Measurements from ENCODE around the gene HUNK. TPM values are rescaled to one million over a fixed set of nuclear protein-coding genes. Genes with fewer than 3 reads are reported as not detected.

The HUNK gene
- total RNA-seq, 4 donors from 2014 or later, result 0.42 to 3.2 (median 1.0) TPM

- 100% methylated on average over 2 of the region's 7 CpGs for WGBS
- no peak overlapping the region for H3K4me3 ChIP-seq
- H3K4me1 ChIP-seq, result peaks cover 0 to under 1% (median under 1%) of the 10 kb centered on the region in 4 donors
- intact Hi-C loops (cut with DNase I), result no loop called here
- no peak for DNase-seq (ENCODE audit: extremely low spot score)
- no peaks in the 10 kb centered on the region for H3K36me3 ChIP-seq
- no peaks in the 10 kb centered on the region for H3K27me3 ChIP-seq
- no peak overlapping the region for H3K27ac ChIP-seq (replicated peaks in 1 of 4)
- TF ChIP-seq POLR2A (IDR thresholded peaks at IDR 0.05; ENCODE audit: low read depth), result no peak
- no peak for TF ChIP-seq EP300 (IDR thresholded peaks at IDR 0.05)
- TF ChIP-seq, protein P1, sequence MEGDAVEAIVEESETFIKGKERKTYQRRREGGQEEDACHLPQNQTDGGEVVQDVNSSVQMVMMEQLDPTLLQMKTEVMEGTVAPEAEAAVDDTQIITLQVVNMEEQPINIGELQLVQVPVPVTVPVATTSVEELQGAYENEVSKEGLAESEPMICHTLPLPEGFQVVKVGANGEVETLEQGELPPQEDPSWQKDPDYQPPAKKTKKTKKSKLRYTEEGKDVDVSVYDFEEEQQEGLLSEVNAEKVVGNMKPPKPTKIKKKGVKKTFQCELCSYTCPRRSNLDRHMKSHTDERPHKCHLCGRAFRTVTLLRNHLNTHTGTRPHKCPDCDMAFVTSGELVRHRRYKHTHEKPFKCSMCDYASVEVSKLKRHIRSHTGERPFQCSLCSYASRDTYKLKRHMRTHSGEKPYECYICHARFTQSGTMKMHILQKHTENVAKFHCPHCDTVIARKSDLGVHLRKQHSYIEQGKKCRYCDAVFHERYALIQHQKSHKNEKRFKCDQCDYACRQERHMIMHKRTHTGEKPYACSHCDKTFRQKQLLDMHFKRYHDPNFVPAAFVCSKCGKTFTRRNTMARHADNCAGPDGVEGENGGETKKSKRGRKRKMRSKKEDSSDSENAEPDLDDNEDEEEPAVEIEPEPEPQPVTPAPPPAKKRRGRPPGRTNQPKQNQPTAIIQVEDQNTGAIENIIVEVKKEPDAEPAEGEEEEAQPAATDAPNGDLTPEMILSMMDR (IDR thresholded peaks at IDR 0.05), result no peak
- TF ChIP-seq POLR2AphosphoS5 (IDR thresholded peaks at IDR 0.05), result no peak
- no peaks in the 10 kb centered on the region for H3K9me3 ChIP-seq
These were observed 105.0 kb downstream of the HUNK start for GRCh38 chr21:31977816-31978215.

DNA sequence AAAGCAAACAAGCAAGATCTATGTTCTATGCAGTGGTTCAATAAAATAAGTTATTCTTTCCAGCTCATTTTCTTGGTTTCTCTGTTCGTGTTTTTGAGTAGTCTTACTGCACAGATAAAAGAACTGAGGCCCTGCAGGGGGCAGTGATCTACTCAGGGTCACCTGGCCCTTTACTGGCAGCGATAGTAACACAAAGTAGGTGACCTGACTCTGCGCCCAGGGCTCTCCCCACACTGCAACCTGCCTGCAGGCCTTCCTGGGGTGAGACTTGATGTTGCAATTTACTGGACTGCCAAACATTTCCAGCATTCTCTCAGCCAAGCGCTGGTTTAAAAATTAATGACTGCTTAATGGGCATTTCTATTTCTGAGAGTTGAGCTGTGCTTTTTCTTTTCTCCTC lies 110.3 kb downstream of the HUNK start:
- TF ChIP-seq POLR2AphosphoS5 (IDR thresholded peaks at IDR 0.05), result no peak
- TF ChIP-seq POLR2A (IDR thresholded peaks at IDR 0.05; ENCODE audit: low read depth), result no peak
- TF ChIP-seq, protein P1 (IDR thresholded peaks at IDR 0.05), result no peak
- TF ChIP-seq EP300 (IDR thresholded peaks at IDR 0.05), result no peak
- WGBS, result 59% methylated on average over 4 of the region's 4 CpGs
- no peak for DNase-seq (ENCODE audit: extremely low spot score)
- intact Hi-C loops (cut with DNase I), result no loop called here
- H3K27ac ChIP-seq (replicated peaks in 1 of 4), result no peak overlapping the region
- no peaks in the 10 kb centered on the region for H3K27me3 ChIP-seq
- no peaks in the 10 kb centered on the region for H3K36me3 ChIP-seq
- H3K4me1 ChIP-seq, result peaks cover 0 to 12% (median 9%) of the 10 kb centered on the region in 4 donors
- no peaks in the 10 kb centered on the region for H3K9me3 ChIP-seq
- H3K4me3 ChIP-seq, result no peak overlapping the region

DNA sequence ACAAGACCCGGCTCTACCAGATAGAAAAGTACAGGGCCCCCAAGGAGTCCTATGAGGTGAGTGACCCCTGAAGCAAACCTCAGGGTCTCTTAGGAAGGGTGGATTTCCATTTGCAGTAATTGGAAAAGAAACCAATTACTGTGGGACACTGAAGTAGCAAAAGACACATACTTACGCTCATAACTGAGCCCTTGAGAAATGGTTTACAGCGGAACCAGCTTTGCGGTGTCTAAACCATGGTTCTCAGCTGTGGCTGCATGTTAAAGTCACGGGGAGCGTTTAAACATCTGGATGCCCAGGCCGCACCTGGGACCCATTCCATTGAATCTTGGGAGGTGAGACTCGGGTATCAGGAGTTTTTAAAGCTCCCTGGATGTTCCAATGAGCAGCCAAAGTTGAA lies 110.7 kb downstream of the HUNK start:
- no peak for DNase-seq (ENCODE audit: extremely low spot score)
- intact Hi-C loops (cut with DNase I), result no loop called here
- 86% methylated on average over 8 of the region's 8 CpGs for WGBS
- TF ChIP-seq POLR2A (IDR thresholded peaks at IDR 0.05; ENCODE audit: low read depth) (no peak), EP300 (IDR thresholded peaks at IDR 0.05) (no peak), POLR2AphosphoS5 (IDR thresholded peaks at IDR 0.05) (no peak)
- TF ChIP-seq, protein P1 (IDR thresholded peaks at IDR 0.05), result no peak
- no peaks in the 10 kb centered on the region for H3K9me3 ChIP-seq
- no peaks in the 10 kb centered on the region for H3K36me3 ChIP-seq
- peaks cover 0 to 12% (median 9%) of the 10 kb centered on the region in 4 donors for H3K4me1 ChIP-seq
- H3K27me3 ChIP-seq, result no peaks in the 10 kb centered on the region
- H3K27ac ChIP-seq (replicated peaks in 1 of 4), result no peak overlapping the region
- no peak overlapping the region for H3K4me3 ChIP-seq

- Histone ChIP-seq H3K4me1 (peaks cover 0 to 12% (median 9%) of the 10 kb centered on the region in 4 donors), H3K27me3 (no peaks in the 10 kb centered on the region), H3K4me3 (no peak overlapping the region), H3K9me3 (no peaks in the 10 kb centered on the region), H3K27ac (replicated peaks in 1 of 4) (no peak overlapping the region), H3K36me3 (no peaks in the 10 kb centered on the region)
- intact Hi-C loops (cut with DNase I), result no loop called here
- 85% methylated on average over 7 of the region's 7 CpGs for WGBS
- no peak for TF ChIP-seq POLR2AphosphoS5 (IDR thresholded peaks at IDR 0.05)
- TF ChIP-seq, protein P1 (IDR thresholded peaks at IDR 0.05), result no peak
- TF ChIP-seq EP300 (IDR thresholded peaks at IDR 0.05), result no peak
- no peak for TF ChIP-seq POLR2A (IDR thresholded peaks at IDR 0.05; ENCODE audit: low read depth)
- DNase-seq (ENCODE audit: extremely low spot score), result no peak
These were observed 112.6 kb downstream of the HUNK start for GRCh38 chr21:31985398-31985797.
